Calu3 (cell line): ENCODE measurements around the gene SCN9A. TPM values are rescaled to one million over a fixed set of nuclear protein-coding genes. Genes with fewer than 3 reads are reported as not detected.

Experiments
- Bru-seq: library from RNA; stranded (reverse); fragments of 400-500 nt; gene quantifications from one replicate; lab custom pipeline; 2021; lab: Mats Ljungman, UMichigan
- BruChase-seq, 2 experiments: library from RNA; stranded (reverse); fragments of 400-500 nt; gene quantifications; one replicate each; lab custom pipeline; 2021; lab: Mats Ljungman, UMichigan
- BruUV-seq: library from RNA; stranded (reverse); fragments of 400-500 nt; replicated peaks from 2 replicates; lab custom pipeline; 2021; lab: Mats Ljungman, UMichigan
- CTCF ChIA-PET: fragments of 300-600 bp; sonication (Branson Sonifier 250); formaldehyde crosslinking; loops from one replicate; lab custom pipeline; 2022; ENCODE audit warnings: antibody characterized with exemption; lab: Charles Lee
- DNase-seq: peaks from one replicate; pipeline ENCODE4 v3.0.0; 2022
- H3K27ac Mint-ChIP-seq: one replicate; pipeline ENCODE4 v1.8.0; 2022; ENCODE audit warnings: mixed read lengths; ENCODE audit not compliant: unreplicated experiment
- H3K27me3 Mint-ChIP-seq: one replicate; pipeline ENCODE4 v1.8.0; 2022; ENCODE audit warnings: mixed read lengths; ENCODE audit not compliant: unreplicated experiment
- H3K36me3 Mint-ChIP-seq: one replicate; pipeline ENCODE4 v1.8.0; 2022; ENCODE audit warnings: mild to moderate bottlenecking, moderate library complexity, mixed read lengths; ENCODE audit not compliant: insufficient read depth, unreplicated experiment
- H3K4me1 Mint-ChIP-seq: one replicate; pipeline ENCODE4 v1.8.0; 2022; ENCODE audit warnings: mild to moderate bottlenecking, low read depth, mixed read lengths; ENCODE audit not compliant: unreplicated experiment
- H3K4me3 Mint-ChIP-seq: one replicate; pipeline ENCODE4 v1.8.0; 2022; ENCODE audit warnings: mild to moderate bottlenecking, low read depth, moderate library complexity, mixed read lengths; ENCODE audit not compliant: unreplicated experiment
- H3K9me3 Mint-ChIP-seq: one replicate; pipeline ENCODE4 v1.8.0; 2022; ENCODE audit warnings: low read depth, mixed read lengths; ENCODE audit not compliant: unreplicated experiment
- CTCF ChIP-seq: fragments of 200-600 bp; IDR thresholded peaks from one replicate; pipeline ENCODE4 v1.8.0; 2022; ENCODE audit warnings: antibody characterized with exemption; ENCODE audit not compliant: unreplicated experiment
- intact Hi-C: fragments of 100-400 bp; cut with micrococcal nuclease; formaldehyde crosslinking; loops from one replicate; pipeline ENCODE4 v1.10.0; 2022; ENCODE audit not compliant: unreplicated experiment
- long read RNA-seq: library from polyadenylated mRNA; stranded (forward); transcript quantifications from one replicate; pipeline ENCODE4 v2.0.0, GENCODE V29; 2022
- total RNA-seq: library from RNA; stranded (reverse); gene quantifications from 2 replicates; pipeline ENCODE4 v1.2.3, GENCODE V29; 2022

SCN9A gene
- total RNA-seq (6.1 and 8.5 TPM in 2 replicates), Bru-seq, nascent RNA (percentile 43 among the genes with signal in this experiment), BruChase-seq, experiment 1, labeled RNA remaining after a 6-hour chase (percentile 42 among the genes with signal in this experiment), BruChase-seq, experiment 2, labeled RNA remaining after a 2-hour chase (percentile 43 among the genes with signal in this experiment)
- long read RNA-seq, partial matches to known transcripts = 1 of 5 reads
- long read RNA-seq, other reads (novel, unspliced or antisense) = 3 of 5 reads

- BruUV-seq = no TSS peak
- no peaks in the 10 kb centered on the region for H3K4me1 Mint-ChIP-seq
- intact Hi-C loops = loop anchor here (5.0 kb wide), 1 partner anchor 134 kb away; no protein-coding TSS in a partner anchor
- peak; percentile 86 for DNase-seq
- no peaks in the 10 kb centered on the region for H3K27me3 Mint-ChIP-seq
- peak within 1 kb of the TSS; percentile 36 for H3K27ac Mint-ChIP-seq
- no peaks in the 10 kb centered on the region for H3K9me3 Mint-ChIP-seq
- H3K36me3 Mint-ChIP-seq = peaks cover 14% of the 10 kb centered on the region
- H3K4me3 Mint-ChIP-seq = peak within 1 kb of the TSS; percentile 84
- CTCF ChIA-PET = interaction anchor here (0.5 to 1.5 kb wide), 6 partner anchors 10 to 452 kb away, joined by 3 to 4 read pairs (median 4); no protein-coding TSS in a partner anchor
- no peak for TF ChIP-seq CTCF
These were observed at the start of gene SCN9A for GRCh38 chr2:166375736-166376487. SCN9A (minus strand) TSS chr2:166375944; CDS start chr2:166311756, 64,188 bp downstream.

GRCh38 chr2:166424841-166425240, 49.1 kb upstream of the SCN9A start:
- Mint-ChIP-seq H3K9me3 (no peaks in the 10 kb centered on the region), H3K4me3 (no peak overlapping the region), H3K4me1 (no peaks in the 10 kb centered on the region), H3K27me3 (no peaks in the 10 kb centered on the region), H3K27ac (no peak overlapping the region), H3K36me3 (no peaks in the 10 kb centered on the region)
- intact Hi-C loops = loop anchor here (1.0 kb wide), 1 partner anchor 368 kb away; no protein-coding TSS in a partner anchor
- DNase-seq = no peak
- CTCF ChIA-PET = no interaction called here
- TF ChIP-seq CTCF = no peak
- no TSS peak for BruUV-seq

GRCh38 chr2:166419616-166419934, 43.8 kb upstream of the SCN9A start:
- Mint-ChIP-seq H3K9me3 (no peaks in the 10 kb centered on the region), H3K4me1 (no peaks in the 10 kb centered on the region), H3K27me3 (no peaks in the 10 kb centered on the region), H3K4me3 (no peak overlapping the region), H3K27ac (no peak overlapping the region), H3K36me3 (no peaks in the 10 kb centered on the region)
- intact Hi-C loops = loop anchor here (1.0 to 5.0 kb wide), 4 partner anchors 59 to 465 kb away; no protein-coding TSS in a partner anchor
- no peak for DNase-seq
- no peak for TF ChIP-seq CTCF
- CTCF ChIA-PET = interaction anchor here (0.7 to 1.2 kb wide), 6 partner anchors 17 to 1051 kb away, joined by 3 to 5 read pairs (median 4); no protein-coding TSS in a partner anchor
- no TSS peak for BruUV-seq

- intact Hi-C loops = loop anchor here (1.0 to 5.0 kb wide), 4 partner anchors 58 to 464 kb away; no protein-coding TSS in a partner anchor
- no peaks in the 10 kb centered on the region for H3K9me3 Mint-ChIP-seq
- CTCF ChIA-PET = interaction anchor here (0.7 to 1.2 kb wide), 6 partner anchors 17 to 1050 kb away, joined by 3 to 5 read pairs (median 4); no protein-coding TSS in a partner anchor
- DNase-seq = no peak
- H3K27ac Mint-ChIP-seq = no peak overlapping the region
- no peaks in the 10 kb centered on the region for H3K36me3 Mint-ChIP-seq
- TF ChIP-seq CTCF = no peak
- no TSS peak for BruUV-seq
- no peaks in the 10 kb centered on the region for H3K4me1 Mint-ChIP-seq
- H3K4me3 Mint-ChIP-seq = no peak overlapping the region
- H3K27me3 Mint-ChIP-seq = no peaks in the 10 kb centered on the region
These were observed 43.3 kb upstream of the SCN9A start for GRCh38 chr2:166418853-166419615.
